ENCODE measurements around the gene SMIM3.

Gene SMIM3

DNA sequence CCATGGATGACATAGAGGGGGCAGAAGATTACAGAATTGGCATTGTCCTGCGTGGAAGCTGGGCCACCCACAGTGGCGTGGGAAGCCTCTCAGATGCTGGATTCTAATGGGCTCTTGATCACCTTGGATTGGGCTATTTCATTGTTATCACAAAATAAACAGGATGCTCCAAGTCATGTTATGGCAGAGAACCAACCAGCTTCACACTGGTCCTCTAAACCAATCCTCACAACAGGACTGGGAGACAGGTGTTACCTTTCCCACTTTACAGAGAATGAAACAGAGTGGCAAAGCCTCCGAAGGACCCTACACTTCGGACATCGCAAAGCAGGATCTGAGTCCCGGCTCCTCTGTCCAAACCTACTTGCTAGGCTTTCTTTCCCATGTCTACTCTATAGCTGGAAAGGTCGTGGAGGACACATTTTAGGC, 455 bp upstream of the SMIM3 start:
- Histone ChIP-seq H3K4me2 (no peak overlapping the region), H3K4me1 (ENCODE audit: low read depth, poor library complexity, severe bottlenecking) (no peaks in the 10 kb centered on the region)

DNA sequence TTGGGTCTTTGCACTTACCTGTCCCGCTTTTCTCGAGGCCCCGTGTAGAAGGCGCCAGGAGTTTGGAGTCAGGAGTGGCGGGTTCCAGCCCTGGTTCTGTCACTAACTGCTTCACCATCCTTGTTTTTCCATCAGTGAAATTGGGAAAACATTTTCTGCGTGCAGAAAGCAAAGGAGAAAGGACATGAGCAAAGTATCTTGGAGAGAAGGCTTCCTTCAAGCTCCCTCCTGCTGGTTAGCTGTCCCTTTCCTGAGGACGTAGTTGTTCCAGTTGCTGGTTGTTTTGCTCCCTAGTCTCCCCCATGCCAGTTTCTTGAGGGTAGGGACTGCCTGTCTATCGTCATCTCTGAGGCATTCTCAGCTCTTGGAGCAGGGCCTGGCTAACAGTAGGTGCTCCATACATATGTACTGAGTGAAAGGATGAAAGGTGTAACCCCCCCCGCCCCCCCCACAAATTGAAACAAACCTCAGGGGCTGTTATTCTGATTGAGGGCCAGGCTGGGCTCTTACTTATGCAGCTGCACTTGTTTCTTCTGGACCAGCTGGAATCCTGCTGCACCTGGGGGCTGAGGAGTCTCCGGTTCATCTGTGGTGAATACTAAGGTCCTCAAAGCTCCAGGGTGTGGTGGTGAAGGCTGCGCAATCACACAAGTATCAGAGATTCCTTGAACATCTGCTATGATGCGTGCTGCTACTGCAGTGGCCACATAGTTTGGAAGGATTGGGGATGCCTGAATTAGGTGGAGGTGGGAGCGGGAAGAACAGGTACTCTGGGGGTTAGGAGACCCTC, 1.0 kb downstream of the SMIM3 start:
- Histone ChIP-seq H3K79me2 (ENCODE audit: insufficient read depth, low read depth) (no peaks in the 10 kb centered on the region), H3K4me2 (no peak overlapping the region), H3K27ac (no peak overlapping the region), H3K4me1 (ENCODE audit: low read depth, poor library complexity, severe bottlenecking) (no peaks in the 10 kb centered on the region), H3K36me3 (ENCODE audit: insufficient read depth) (no peaks in the 10 kb centered on the region), H4K20me1 (ENCODE audit: insufficient read depth) (no peaks in the 10 kb centered on the region), H3K9ac (no peak overlapping the region), H3K4me3 (IDR thresholded peaks at IDR 0.05; ENCODE audit: insufficient read depth, low read depth, low read length) (no peak overlapping the region), H3K27me3 (ENCODE audit: insufficient read depth, low read depth) (no peaks in the 10 kb centered on the region), H2AFZ (ENCODE audit: low read depth) (no peak overlapping the region)
- TF ChIP-seq, protein P1, sequence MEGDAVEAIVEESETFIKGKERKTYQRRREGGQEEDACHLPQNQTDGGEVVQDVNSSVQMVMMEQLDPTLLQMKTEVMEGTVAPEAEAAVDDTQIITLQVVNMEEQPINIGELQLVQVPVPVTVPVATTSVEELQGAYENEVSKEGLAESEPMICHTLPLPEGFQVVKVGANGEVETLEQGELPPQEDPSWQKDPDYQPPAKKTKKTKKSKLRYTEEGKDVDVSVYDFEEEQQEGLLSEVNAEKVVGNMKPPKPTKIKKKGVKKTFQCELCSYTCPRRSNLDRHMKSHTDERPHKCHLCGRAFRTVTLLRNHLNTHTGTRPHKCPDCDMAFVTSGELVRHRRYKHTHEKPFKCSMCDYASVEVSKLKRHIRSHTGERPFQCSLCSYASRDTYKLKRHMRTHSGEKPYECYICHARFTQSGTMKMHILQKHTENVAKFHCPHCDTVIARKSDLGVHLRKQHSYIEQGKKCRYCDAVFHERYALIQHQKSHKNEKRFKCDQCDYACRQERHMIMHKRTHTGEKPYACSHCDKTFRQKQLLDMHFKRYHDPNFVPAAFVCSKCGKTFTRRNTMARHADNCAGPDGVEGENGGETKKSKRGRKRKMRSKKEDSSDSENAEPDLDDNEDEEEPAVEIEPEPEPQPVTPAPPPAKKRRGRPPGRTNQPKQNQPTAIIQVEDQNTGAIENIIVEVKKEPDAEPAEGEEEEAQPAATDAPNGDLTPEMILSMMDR (conservative IDR thresholded peaks at IDR 0.05; ENCODE audit: low read depth, low read length) = no peak

More for the DNA sequence above, 455 bp upstream of the SMIM3 start:
- Histone ChIP-seq H3K79me2 (ENCODE audit: insufficient read depth, low read depth) (no peaks in the 10 kb centered on the region), H2AFZ (ENCODE audit: low read depth) (no peak overlapping the region), H3K9ac (no peak overlapping the region), H3K4me3 (IDR thresholded peaks at IDR 0.05; ENCODE audit: insufficient read depth, low read depth, low read length) (no peak overlapping the region), H4K20me1 (ENCODE audit: insufficient read depth) (no peaks in the 10 kb centered on the region), H3K27me3 (ENCODE audit: insufficient read depth, low read depth) (no peaks in the 10 kb centered on the region), H3K27ac (no peak overlapping the region), H3K36me3 (ENCODE audit: insufficient read depth) (no peaks in the 10 kb centered on the region)
- TF ChIP-seq, protein P1 (conservative IDR thresholded peaks at IDR 0.05; ENCODE audit: low read depth, low read length) = no peak

DNA sequence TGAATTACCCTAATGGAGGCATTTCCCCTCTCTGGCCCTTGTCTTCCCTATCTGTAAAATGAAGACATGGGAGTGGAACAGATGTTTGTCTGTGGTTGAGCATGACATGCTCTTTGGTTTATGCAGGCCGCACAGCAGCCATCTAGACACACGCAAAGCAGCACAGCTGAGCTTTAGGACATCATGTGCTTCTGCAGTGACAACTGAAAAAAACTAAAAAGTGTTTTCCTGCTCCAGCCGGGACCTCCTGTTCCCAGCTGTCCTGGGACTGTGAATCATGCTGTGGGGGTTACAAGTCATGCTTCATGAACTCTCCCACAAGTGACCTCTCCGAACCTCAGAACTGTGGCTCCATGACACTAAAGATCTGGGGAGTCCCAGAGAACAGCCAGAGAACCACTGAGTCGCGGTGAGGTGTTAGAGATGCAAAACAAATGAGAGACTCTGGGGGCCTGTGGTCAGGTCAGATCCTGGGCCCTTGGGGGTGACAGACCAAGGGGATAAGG, 1.7 kb downstream of the SMIM3 start:
- Histone ChIP-seq H3K36me3 (ENCODE audit: insufficient read depth) (no peaks in the 10 kb centered on the region), H3K4me1 (ENCODE audit: low read depth, poor library complexity, severe bottlenecking) (no peaks in the 10 kb centered on the region), H3K27me3 (ENCODE audit: insufficient read depth, low read depth) (no peaks in the 10 kb centered on the region), H3K4me3 (IDR thresholded peaks at IDR 0.05; ENCODE audit: insufficient read depth, low read depth, low read length) (no peak overlapping the region), H3K27ac (no peak overlapping the region), H3K4me2 (no peak overlapping the region), H3K9ac (no peak overlapping the region), H3K79me2 (ENCODE audit: insufficient read depth, low read depth) (no peaks in the 10 kb centered on the region), H4K20me1 (ENCODE audit: insufficient read depth) (no peaks in the 10 kb centered on the region), H2AFZ (ENCODE audit: low read depth) (no peak overlapping the region)
- TF ChIP-seq, protein P1 (conservative IDR thresholded peaks at IDR 0.05; ENCODE audit: low read depth, low read length) = no peak

DNA sequence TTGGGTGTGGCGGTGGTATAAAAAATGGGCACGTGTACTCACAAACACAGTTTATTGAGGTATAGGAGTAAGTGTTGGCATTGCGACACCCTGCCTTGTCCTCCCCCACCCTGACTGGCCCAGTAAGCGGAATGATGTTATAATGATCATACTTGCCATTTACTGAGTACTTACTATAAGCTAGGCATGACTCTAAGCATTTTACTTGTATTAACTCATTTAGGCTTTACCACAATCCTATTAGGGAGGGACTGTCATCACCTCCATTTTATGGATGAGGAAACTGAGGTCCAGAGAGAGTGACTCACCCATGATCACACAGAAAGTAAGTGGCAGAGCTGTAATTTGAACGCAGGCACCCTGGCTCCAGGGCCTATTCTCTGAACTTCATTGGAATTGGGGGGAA, 2.3 kb downstream of the SMIM3 start:
- Histone ChIP-seq H3K36me3 (ENCODE audit: insufficient read depth) (no peaks in the 10 kb centered on the region), H3K27me3 (ENCODE audit: insufficient read depth, low read depth) (no peaks in the 10 kb centered on the region), H3K9ac (no peak overlapping the region), H3K79me2 (ENCODE audit: insufficient read depth, low read depth) (no peaks in the 10 kb centered on the region), H3K27ac (no peak overlapping the region), H4K20me1 (ENCODE audit: insufficient read depth) (no peaks in the 10 kb centered on the region), H2AFZ (ENCODE audit: low read depth) (no peak overlapping the region), H3K4me3 (IDR thresholded peaks at IDR 0.05; ENCODE audit: insufficient read depth, low read depth, low read length) (no peak overlapping the region), H3K4me2 (no peak overlapping the region), H3K4me1 (ENCODE audit: low read depth, poor library complexity, severe bottlenecking) (no peaks in the 10 kb centered on the region)
- TF ChIP-seq, protein P1 (conservative IDR thresholded peaks at IDR 0.05; ENCODE audit: low read depth, low read length) = no peak

Measured in KMS-11 (cell line).